IPS-20b (cell line): Measurements from ENCODE around the gene TRABD.

ENCODE experiments used
- H3K27ac ChIP-seq: one replicate; pipeline ENCODE4 v1.5.1; 2013; ENCODE audit warnings: low read length
- H3K27me3 ChIP-seq: 2 replicates; pipeline ENCODE4 v1.6.1; 2013; ENCODE audit warnings: mild to moderate bottlenecking, low read length, inconsistent platforms; ENCODE audit not compliant: insufficient read depth
- H3K36me3 ChIP-seq: 2 replicates; pipeline ENCODE4 v1.6.1; 2013; ENCODE audit warnings: low read depth, mild to moderate bottlenecking, inconsistent platforms, low read length, moderate library complexity; ENCODE audit not compliant: insufficient read depth
- H3K4me1 ChIP-seq: 2 replicates; pipeline ENCODE4 v1.6.1; 2013; ENCODE audit warnings: mild to moderate bottlenecking, control low read depth, inconsistent platforms, low read length, moderate library complexity; ENCODE audit not compliant: insufficient read depth
- H3K4me3 ChIP-seq: 2 replicates; pipeline ENCODE4 v1.5.1; 2013; ENCODE audit warnings: mild to moderate bottlenecking, low read length, inconsistent platforms
- H3K9ac ChIP-seq: 2 replicates; pipeline ENCODE4 v1.6.1; 2013; ENCODE audit warnings: low read depth, mild to moderate bottlenecking, inconsistent platforms, low read length, moderate library complexity
- H3K9me3 ChIP-seq: 2 replicates; pipeline ENCODE4 v1.6.1; 2013; ENCODE audit warnings: mild to moderate bottlenecking, low read depth, low read length, inconsistent platforms; ENCODE audit not compliant: insufficient read depth

Gene TRABD

DNA sequence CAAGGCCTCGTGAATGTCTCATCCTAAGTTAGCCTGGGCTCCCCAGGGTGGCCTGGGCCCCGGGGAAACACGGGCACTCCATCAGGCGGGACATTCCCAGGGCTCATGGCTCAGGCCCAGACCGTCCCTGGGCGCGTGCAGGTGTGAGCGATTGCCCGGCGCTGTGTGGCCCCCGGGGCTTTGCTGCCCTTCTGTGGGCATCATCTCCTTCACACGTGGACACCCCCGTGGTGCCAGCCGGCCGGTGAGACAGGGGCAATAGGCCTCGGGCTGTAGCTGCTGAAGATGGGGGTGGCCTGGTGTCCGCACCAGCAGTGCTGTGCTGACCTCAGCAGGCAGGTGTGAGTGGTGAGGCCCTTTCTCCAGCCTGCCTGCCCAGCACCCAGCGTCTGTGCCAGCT, 10.5 kb downstream of the TRABD start:
- H3K27me3 ChIP-seq, result no peaks in the 10 kb centered on the region
- H3K4me1 ChIP-seq, result no peaks in the 10 kb centered on the region
- no peak overlapping the region for H3K27ac ChIP-seq
- H3K36me3 ChIP-seq, result peaks cover 15% of the 10 kb centered on the region
- H3K9ac ChIP-seq, result no peak overlapping the region
- H3K4me3 ChIP-seq, result no peak overlapping the region
- H3K9me3 ChIP-seq, result no peaks in the 10 kb centered on the region

DNA sequence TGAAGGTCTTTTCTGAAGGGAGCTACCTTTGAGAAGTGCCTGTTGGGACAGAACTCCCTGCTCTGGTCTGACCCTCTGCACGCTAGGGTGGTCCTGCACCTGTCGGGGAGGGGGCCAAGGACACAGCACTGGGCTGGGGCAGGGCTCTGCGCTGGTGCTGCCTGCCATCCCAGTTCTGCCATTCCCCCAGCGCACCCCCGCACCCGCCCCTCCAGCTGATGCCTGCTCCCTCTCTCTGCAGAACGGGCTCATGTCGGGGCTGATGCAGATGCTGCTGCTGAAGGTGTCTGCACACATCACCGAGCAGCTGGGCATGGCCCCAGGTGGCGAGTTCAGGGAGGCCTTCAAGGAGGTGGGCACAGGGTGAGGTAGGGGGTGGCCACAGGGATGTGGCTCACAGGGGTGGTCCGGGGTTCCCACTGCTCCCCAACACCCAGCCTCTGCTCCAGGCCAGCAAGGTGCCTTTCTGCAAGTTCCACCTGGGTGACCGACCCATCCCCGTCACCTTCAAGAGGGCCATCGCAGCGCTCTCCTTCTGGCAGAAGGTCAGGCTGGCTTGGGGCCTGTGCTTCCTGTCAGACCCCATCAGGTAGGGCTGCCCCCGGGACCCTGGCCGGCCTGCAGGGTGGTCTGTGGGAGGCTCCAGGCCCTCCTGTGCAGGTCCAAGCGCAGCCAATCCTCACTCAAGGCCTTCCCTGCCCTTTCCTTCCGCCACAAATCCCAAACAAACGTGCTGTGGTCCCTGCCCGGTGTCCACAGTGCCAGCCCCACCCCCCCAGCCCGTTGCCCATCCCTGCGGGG, 11.5 kb downstream of the TRABD start:
- H3K9ac ChIP-seq, result no peak overlapping the region
- H3K36me3 ChIP-seq, result peaks cover 15% of the 10 kb centered on the region
- peaks cover 7% of the 10 kb centered on the region; the same call in 1 of the 2 replicates for H3K27me3 ChIP-seq
- no peaks in the 10 kb centered on the region for H3K9me3 ChIP-seq
- H3K4me1 ChIP-seq, result no peaks in the 10 kb centered on the region
- H3K27ac ChIP-seq, result no peak overlapping the region
- no peak overlapping the region for H3K4me3 ChIP-seq

DNA sequence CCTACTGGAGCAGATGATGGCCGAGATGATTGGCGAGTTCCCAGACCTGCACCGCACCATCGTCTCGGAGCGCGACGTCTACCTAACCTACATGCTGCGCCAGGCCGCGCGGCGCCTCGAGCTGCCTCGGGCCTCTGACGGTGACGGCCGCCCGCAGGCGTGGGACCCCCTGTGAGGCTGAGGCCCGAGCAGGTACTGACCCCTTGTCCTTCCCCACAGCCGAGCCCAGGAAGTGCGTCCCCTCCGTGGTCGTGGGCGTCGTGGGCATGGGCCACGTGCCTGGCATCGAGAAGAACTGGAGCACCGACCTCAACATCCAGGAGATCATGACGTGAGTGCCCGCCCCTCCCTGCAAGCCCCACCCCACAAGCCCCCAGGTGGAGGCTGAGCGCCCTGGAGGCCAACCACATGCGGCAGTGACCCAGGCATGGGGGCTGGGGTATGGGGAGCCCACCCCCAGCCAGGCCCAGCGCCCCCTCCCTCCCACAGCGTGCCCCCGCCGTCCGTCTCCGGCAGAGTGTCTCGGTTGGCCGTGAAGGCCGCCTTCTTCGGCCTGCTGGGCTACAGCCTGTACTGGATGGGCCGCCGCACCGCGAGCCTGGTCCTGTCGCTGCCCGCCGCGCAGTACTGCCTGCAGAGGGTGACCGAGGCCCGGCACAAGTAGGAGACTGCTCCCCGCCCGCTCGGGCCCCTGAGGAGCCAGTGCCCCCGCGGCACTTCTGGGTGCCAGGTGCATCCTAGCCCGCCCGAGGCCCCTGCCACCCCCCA, 12.3 kb downstream of the TRABD start:
- Histone ChIP-seq H3K36me3 (peaks cover 18% of the 10 kb centered on the region), H3K4me1 (no peaks in the 10 kb centered on the region), H3K9ac (no peak overlapping the region), H3K27me3 (peaks cover 7% of the 10 kb centered on the region; the same call in 1 of the 2 replicates), H3K4me3 (no peak overlapping the region), H3K9me3 (no peaks in the 10 kb centered on the region), H3K27ac (no peak overlapping the region)

DNA sequence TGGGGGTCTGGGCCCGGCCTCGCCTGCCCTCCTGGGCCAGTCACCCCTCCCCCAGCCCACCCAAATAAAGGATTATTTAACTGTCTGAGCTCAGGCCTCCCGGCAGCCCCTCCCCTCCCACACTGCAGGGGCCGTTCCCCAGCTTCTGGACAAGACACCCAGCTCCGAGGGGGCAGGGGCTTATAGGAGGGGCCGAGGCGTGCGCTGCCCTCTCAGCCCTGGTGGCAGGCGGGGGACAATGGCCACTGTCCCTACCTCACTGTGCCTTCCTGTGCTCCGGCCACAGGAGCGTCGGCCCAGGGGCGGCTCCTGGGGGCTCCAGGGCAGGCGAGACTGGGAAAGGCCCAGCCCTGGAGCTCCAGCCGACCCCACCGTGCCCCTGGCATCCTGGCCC, 12.9 kb downstream of the TRABD start:
- Histone ChIP-seq H3K27me3 (peaks cover 7% of the 10 kb centered on the region; the same call in 1 of the 2 replicates), H3K4me3 (no peak overlapping the region), H3K9ac (no peak overlapping the region), H3K27ac (no peak overlapping the region), H3K36me3 (peaks cover 24% of the 10 kb centered on the region), H3K4me1 (no peaks in the 10 kb centered on the region), H3K9me3 (no peaks in the 10 kb centered on the region)

DNA sequence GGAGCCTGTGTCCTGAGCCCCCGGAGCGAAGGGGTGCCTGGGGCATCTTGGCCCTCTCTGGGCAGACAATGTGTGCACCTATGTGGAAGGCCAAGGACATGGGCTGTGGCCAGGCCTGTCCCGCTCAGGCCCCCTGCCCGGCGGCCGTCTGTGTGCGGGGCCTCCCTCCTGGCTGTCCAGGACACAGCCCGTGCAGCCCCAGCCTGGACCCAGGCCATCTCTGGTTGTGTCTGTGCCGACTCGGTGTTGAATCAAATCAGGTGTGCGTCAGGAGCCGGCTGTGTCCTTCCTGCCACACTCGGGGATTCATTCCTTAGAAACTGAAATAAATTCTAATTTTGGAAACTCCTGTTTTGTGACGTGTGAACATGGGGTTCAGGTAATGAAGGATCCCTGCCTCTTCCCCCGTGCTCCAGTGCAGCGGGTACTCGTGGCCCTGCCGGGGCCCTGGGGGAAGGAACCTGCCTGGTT, 13.6 kb downstream of the TRABD start:
- Histone ChIP-seq H3K9me3 (no peaks in the 10 kb centered on the region), H3K9ac (no peak overlapping the region; the same call in 1 of the 2 replicates), H3K27ac (no peak overlapping the region), H3K4me1 (no peaks in the 10 kb centered on the region), H3K4me3 (peak overlapping the region; percentile 75; the same call in 1 of the 2 replicates), H3K27me3 (peaks cover 7% of the 10 kb centered on the region; the same call in 1 of the 2 replicates), H3K36me3 (peaks cover 25% of the 10 kb centered on the region)

DNA sequence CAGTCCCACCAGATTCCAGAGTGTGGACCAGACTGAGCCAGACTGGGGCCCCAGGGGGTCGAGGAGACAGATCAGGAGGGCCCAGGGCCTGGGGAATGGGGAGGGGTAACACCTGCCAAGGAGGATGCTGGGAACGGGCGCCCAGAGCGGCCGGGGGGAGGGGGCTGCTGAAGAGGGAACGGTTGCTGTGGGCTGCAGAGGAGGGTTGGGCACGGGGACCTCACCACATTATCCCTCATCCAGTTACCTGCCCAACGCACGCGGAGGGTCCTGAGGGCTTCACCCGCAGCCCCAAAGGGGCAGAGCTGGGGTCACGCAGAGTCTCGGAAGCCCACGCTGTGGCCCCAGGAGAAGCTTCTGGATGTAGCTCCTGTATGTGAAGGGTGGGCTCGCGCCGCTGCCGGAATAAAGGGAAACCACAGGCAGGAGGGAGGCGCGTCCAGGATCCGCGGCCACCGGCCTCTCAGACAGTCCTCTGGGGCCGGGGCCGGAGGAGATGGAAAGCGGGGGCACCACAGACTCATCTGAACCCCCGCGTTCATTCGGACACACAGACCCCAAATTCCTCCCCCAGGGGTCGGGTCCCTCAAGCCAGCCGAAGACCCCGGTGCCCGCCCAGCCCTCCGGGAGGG, 14.2 kb downstream of the TRABD start:
- Histone ChIP-seq H3K9me3 (no peaks in the 10 kb centered on the region), H3K27ac (no peak overlapping the region)

DNA sequence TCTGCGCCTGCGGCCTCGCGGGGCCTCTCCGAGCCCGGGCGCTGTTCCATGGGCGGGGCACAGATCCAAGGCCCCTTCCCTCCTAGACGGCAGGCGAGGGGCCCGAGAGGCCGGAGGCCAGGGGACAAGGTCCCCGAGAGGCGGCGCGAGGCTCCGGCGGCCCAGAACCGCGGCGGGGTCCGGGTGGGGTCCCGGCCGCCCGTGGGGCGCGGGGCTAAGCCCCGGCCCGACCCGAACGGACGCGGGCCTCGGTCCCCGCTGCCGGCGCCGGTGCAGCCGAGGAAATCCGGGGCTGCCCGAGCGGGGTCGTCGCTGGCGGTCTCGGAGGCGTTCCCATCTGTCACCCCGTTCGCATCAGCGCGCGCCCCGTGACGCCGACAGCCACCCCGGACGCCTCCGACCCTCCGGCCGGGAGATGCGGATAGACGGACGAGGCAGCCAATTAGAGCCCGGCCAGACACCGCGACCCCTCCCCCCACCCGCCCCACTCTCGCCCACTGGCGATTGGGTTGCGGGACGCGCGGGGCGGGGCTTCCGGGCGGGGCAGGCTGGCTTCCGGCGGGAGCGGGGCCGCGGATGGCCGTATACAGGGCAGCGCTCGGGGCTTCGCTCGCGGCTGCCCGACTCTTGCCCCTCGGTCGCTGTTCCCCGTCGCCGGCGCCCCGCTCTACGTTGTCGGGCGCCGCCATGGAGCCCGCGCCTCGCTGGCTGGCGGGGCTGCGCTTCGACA, 14.9 kb downstream of the TRABD start, which contains the start of gene SELENOO:
Gene SELENOO, plus strand, starts transcription at position 551 of the 730 bp plus-strand sequence. Its CDS starts 26 bp downstream, at position 577.
- Histone ChIP-seq H3K4me3 (peak within 1 kb of the TSS; percentile 75), H3K9me3 (no peaks in the 10 kb centered on the region), H3K27ac (no peak within 1 kb of the TSS), H3K27me3 (peaks cover 7% of the 10 kb centered on the region; the same call in 1 of the 2 replicates), H3K36me3 (peaks cover 18% of the 10 kb centered on the region), H3K9ac (peak within 1 kb of the TSS; percentile 59; the same call in 1 of the 2 replicates), H3K4me1 (no peaks in the 10 kb centered on the region)

More for the DNA sequence above, 14.2 kb downstream of the TRABD start:
- H3K27me3 ChIP-seq, result peaks cover 7% of the 10 kb centered on the region; the same call in 1 of the 2 replicates
- peak overlapping the region; percentile 48; the same call in 1 of the 2 replicates for H3K9ac ChIP-seq
- H3K4me1 ChIP-seq, result no peaks in the 10 kb centered on the region
- H3K36me3 ChIP-seq, result peaks cover 18% of the 10 kb centered on the region
- H3K4me3 ChIP-seq, result peak overlapping the region; percentile 75

DNA sequence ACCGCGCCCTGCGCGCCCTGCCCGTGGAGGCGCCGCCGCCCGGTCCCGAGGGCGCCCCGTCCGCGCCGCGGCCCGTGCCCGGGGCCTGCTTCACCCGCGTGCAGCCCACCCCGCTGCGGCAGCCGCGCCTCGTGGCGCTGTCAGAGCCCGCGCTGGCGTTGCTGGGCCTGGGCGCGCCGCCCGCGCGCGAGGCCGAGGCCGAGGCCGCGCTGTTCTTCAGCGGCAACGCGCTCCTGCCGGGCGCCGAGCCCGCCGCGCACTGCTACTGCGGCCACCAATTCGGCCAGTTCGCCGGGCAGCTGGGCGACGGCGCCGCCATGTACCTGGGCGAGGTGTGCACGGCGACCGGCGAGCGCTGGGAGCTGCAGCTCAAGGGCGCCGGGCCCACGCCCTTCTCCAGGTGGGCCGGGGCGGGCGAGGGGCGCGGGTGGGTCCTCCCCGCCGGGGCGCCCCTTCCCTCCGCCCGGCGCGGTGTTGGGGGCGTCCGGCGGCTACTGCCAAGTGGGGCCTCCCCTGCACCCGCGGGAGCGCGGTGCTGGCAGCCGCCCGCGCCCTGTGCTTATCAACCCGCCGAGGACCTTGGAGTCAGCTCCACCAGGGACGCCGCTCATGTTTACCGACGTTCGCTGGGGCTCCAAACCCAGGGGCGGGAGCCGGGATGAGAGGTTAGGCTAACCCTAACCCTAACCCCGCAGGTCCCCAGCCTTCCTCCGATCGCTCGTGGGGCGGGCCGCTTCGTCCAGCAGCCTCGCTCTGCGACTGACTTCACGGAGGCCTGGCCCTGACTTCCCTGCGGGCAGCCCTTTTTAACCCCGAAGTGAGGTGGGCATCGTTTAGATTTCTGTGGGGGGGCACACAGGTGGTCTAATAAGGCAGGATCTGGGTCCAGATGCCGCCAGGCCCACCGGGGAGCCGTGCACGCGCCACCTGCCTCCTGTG, 15.7 kb downstream of the TRABD start:
- no peak overlapping the region for H3K27ac ChIP-seq

DNA sequence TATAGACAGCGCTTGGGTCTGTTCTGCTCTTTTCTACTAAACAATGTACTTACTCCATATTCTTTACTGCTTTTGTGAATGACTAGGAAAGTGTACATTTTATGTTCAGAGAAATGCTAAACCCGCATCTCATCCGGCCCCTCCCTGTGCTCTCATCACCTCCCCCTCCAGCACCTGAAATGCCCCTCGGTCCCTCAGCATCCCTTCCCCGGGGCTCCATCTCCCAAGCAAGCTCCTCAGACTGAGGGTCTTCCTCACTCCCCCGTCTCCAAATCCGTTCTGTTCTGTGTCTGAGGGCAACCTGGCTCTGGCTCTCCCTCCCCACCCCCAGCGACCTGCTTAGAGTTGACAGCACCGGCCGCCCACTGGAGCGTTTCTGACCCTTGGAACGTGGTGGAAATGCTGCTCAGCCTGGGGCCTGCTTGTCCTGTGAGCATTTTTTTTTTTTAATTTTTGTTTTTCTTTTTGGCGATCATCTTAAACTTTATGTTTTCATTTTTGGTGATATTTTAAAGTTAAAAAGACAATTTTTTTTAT, 16.5 kb downstream of the TRABD start:
- peak overlapping the region; percentile 59; the same call in 1 of the 2 replicates for H3K9ac ChIP-seq

More for the DNA sequence above, 15.7 kb downstream of the TRABD start:
- Histone ChIP-seq H3K27me3 (peaks cover 7% of the 10 kb centered on the region; the same call in 1 of the 2 replicates), H3K4me1 (no peaks in the 10 kb centered on the region), H3K4me3 (peak overlapping the region; percentile 75), H3K36me3 (peaks cover 23% of the 10 kb centered on the region), H3K9ac (peak overlapping the region; percentile 59; the same call in 1 of the 2 replicates), H3K9me3 (no peaks in the 10 kb centered on the region)

DNA sequence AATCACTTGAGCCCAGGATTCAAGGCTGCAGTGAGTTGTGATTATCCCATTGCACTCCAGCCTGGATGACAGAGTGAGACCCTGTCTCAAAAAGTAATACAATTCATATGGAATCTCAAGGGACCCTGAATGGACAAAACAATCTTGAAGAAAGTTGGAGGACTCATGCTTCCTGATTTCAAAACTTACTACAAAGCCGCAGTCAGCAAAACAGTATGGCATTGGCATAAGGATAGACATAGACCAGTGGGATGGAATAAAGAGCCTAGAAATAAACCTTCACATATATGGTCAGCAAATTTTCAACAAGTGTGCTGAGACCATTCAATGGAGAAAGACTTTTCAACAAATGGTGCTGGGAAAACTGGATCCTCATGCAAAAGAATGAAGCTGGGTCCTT, 17.6 kb downstream of the TRABD start:
- H3K27ac ChIP-seq, result no peak overlapping the region
- H3K9ac ChIP-seq, result no peak overlapping the region
- H3K36me3 ChIP-seq, result peaks cover 23% of the 10 kb centered on the region; the same call in 1 of the 2 replicates
- H3K4me3 ChIP-seq, result no peak overlapping the region
- no peaks in the 10 kb centered on the region for H3K9me3 ChIP-seq
- no peaks in the 10 kb centered on the region for H3K4me1 ChIP-seq
- peaks cover 7% of the 10 kb centered on the region; the same call in 1 of the 2 replicates for H3K27me3 ChIP-seq

More for the DNA sequence above, 16.5 kb downstream of the TRABD start:
- no peaks in the 10 kb centered on the region for H3K4me1 ChIP-seq
- peaks cover 23% of the 10 kb centered on the region for H3K36me3 ChIP-seq
- H3K27ac ChIP-seq, result no peak overlapping the region
- peaks cover 7% of the 10 kb centered on the region; the same call in 1 of the 2 replicates for H3K27me3 ChIP-seq
- H3K4me3 ChIP-seq, result peak overlapping the region; percentile 75; the same call in 1 of the 2 replicates
- no peaks in the 10 kb centered on the region for H3K9me3 ChIP-seq
